IMR-90 (cell line): Measurements from ENCODE around the gene NR0B2. TPM values are rescaled to one million over a fixed set of nuclear protein-coding genes. Genes with fewer than 3 reads are reported as not detected.

Source experiments
- ATAC-seq: fragments of 200-7000 bp; cut with Tn5 transposase; 2 replicates; pipeline ENCODE4 v1.9.1; 2020; ENCODE audit warnings: low read depth, mild to moderate bottlenecking, moderate library complexity
- BruUV-seq: library from RNA; stranded (reverse); fragments of 400-500 nt; replicated peaks from 2 replicates; lab custom pipeline; 2021; lab: Mats Ljungman, UMichigan
- CTCF ChIA-PET: fragments of 300-600 bp; formaldehyde crosslinking; extraction: SDS; loops from one replicate; lab custom pipeline; 2021; ENCODE audit warnings: antibody characterized with exemption; lab: Yijun Ruan, JAX
- POLR2A ChIA-PET: fragments of 300-600 bp; sonication (Branson Sonifier 250); formaldehyde crosslinking; loops from one replicate; lab custom pipeline; 2022; ENCODE audit warnings: antibody characterized with exemption; ENCODE audit not compliant: unreplicated experiment; lab: Charles Lee
- DNase-seq: peaks from one replicate; pipeline ENCODE4 v3.0.0; 2013
- H2AFZ ChIP-seq: replicated peaks from 2 replicates; pipeline ENCODE3; 2013; ENCODE audit warnings: low read length, mild to moderate bottlenecking; ENCODE audit not compliant: poor library complexity
- H2AK5ac ChIP-seq: 2 replicates; pipeline ENCODE4 v1.6.1; 2013; ENCODE audit warnings: low read depth, low read length, inconsistent platforms
- H2AK9ac ChIP-seq: replicated peaks from 2 replicates; pipeline ENCODE3; 2013; ENCODE audit warnings: mild to moderate bottlenecking, low read depth, low read length, moderate library complexity; ENCODE audit not compliant: poor library complexity
- H2BK120ac ChIP-seq: 2 replicates; pipeline ENCODE4 v1.6.1; 2013; ENCODE audit warnings: low read depth, low read length, inconsistent platforms
- H2BK15ac ChIP-seq: 3 replicates; pipeline ENCODE4 v1.6.1; 2013; ENCODE audit warnings: low read depth, low read length, inconsistent platforms
- H2BK20ac ChIP-seq: 2 replicates; pipeline ENCODE4 v1.6.1; 2013; ENCODE audit warnings: low read depth, mild to moderate bottlenecking, inconsistent platforms, low read length, moderate library complexity
- H2BK5ac ChIP-seq: 2 replicates; pipeline ENCODE4 v1.6.1; 2013; ENCODE audit warnings: mild to moderate bottlenecking, low read depth, low read length, inconsistent platforms; ENCODE audit not compliant: poor library complexity, severe bottlenecking
- H3K14ac ChIP-seq: replicated peaks from 2 replicates; pipeline ENCODE4 v1.6.1; 2013; ENCODE audit warnings: low read depth, low read length, inconsistent platforms
- H3K18ac ChIP-seq: 2 replicates; pipeline ENCODE4 v1.6.1; 2013; ENCODE audit warnings: low read depth, low read length, control low read depth
- H3K23ac ChIP-seq: 2 replicates; pipeline ENCODE4 v1.6.1; 2013; ENCODE audit warnings: low read depth, low read length, inconsistent platforms
- H3K27ac ChIP-seq: 2 replicates; pipeline ENCODE4 v1.5.1; 2013; ENCODE audit warnings: mild to moderate bottlenecking, control low read depth, low read length; ENCODE audit not compliant: insufficient read depth
- H3K27me3 ChIP-seq: 2 replicates; pipeline ENCODE4 v1.6.1; 2013; ENCODE audit warnings: low read length; ENCODE audit not compliant: control insufficient read depth, insufficient read depth
- H3K36me3 ChIP-seq: 2 replicates; pipeline ENCODE4 v1.6.1; 2013; ENCODE audit warnings: low read length, mixed read lengths; ENCODE audit not compliant: control insufficient read depth, insufficient read depth
- H3K4ac ChIP-seq: 2 replicates; pipeline ENCODE4 v1.6.1; 2013; ENCODE audit warnings: low read depth, low read length, inconsistent platforms
- H3K4me1 ChIP-seq: 2 replicates; pipeline ENCODE4 v1.6.1; 2013; ENCODE audit warnings: low read length, mixed read lengths; ENCODE audit not compliant: control insufficient read depth, insufficient read depth
- H3K4me2 ChIP-seq: 2 replicates; pipeline ENCODE4 v1.6.1; 2013; ENCODE audit warnings: low read depth, mild to moderate bottlenecking, control low read depth, low read length, moderate library complexity
- H3K4me3 ChIP-seq: 2 replicates; pipeline ENCODE4 v1.5.1; 2013; ENCODE audit warnings: low read depth, mild to moderate bottlenecking, control low read depth, low read length, moderate library complexity; ENCODE audit not compliant: insufficient read depth
- H3K56ac ChIP-seq: 2 replicates; pipeline ENCODE4 v1.6.1; 2013; ENCODE audit warnings: low read length, inconsistent platforms; ENCODE audit not compliant: insufficient read depth; ENCODE audit errors: extremely low read depth
- H3K79me1 ChIP-seq, 2 experiments: 2 replicates each; pipeline ENCODE4 v1.6.1; 2013; ENCODE audit warnings: low read length in 2 of 2, inconsistent platforms in 1 of 2, low read depth in 1 of 2
- H3K9ac ChIP-seq: 2 replicates; pipeline ENCODE4 v1.6.1; 2013; ENCODE audit warnings: low read depth, low read length, control low read depth
- H3K9me1 ChIP-seq: 2 replicates; pipeline ENCODE4 v1.6.1; 2013; ENCODE audit warnings: low read length, inconsistent platforms; ENCODE audit not compliant: insufficient read depth
- H3K9me3 ChIP-seq: 2 replicates; pipeline ENCODE4 v1.6.1; 2013; ENCODE audit warnings: low read length; ENCODE audit not compliant: control insufficient read depth, insufficient read depth
- H4K20me1 ChIP-seq: 2 replicates; pipeline ENCODE4 v1.6.1; 2013; ENCODE audit warnings: low read length, inconsistent platforms; ENCODE audit not compliant: insufficient read depth
- H4K5ac ChIP-seq: 2 replicates; pipeline ENCODE4 v1.6.1; 2013; ENCODE audit warnings: mild to moderate bottlenecking, low read depth, low read length, control low read depth
- H4K8ac ChIP-seq, 2 experiments: 2 replicates each; pipeline ENCODE4 v1.6.1; 2013; ENCODE audit warnings: low read depth in 2 of 2, low read length in 2 of 2, control low read depth in 1 of 2, inconsistent platforms in 1 of 2
- H4K91ac ChIP-seq: 2 replicates; pipeline ENCODE4 v1.6.1; 2013; ENCODE audit warnings: low read depth, low read length, inconsistent platforms; ENCODE audit not compliant: insufficient read depth
- BHLHE40 ChIP-seq: fragments of 150-350 bp; IDR thresholded peaks from 2 replicates; pipeline ENCODE4 v1.6.1; 2016; ENCODE audit warnings: mild to moderate bottlenecking, low read depth, low read length
- CEBPB ChIP-seq: IDR thresholded peaks from 2 replicates; pipeline ENCODE4 v1.6.1; 2012; ENCODE audit warnings: low read depth, low read length, improper control_type of control experiment
- CHD1 ChIP-seq: IDR thresholded peaks from 2 replicates; pipeline ENCODE4 v1.6.1; 2012; ENCODE audit warnings: low read depth, low read length, improper control_type of control experiment
- FOS ChIP-seq: fragments of 150-350 bp; IDR thresholded peaks from 2 replicates; pipeline ENCODE4 v1.6.1; 2016; ENCODE audit warnings: low read depth, low read length
- MAFK ChIP-seq: IDR thresholded peaks from 2 replicates; pipeline ENCODE4 v1.6.1; 2012; ENCODE audit warnings: low read depth, low read length, improper control_type of control experiment
- MAZ ChIP-seq: IDR thresholded peaks from 2 replicates; pipeline ENCODE4 v1.6.1; 2012; ENCODE audit warnings: low read depth, mild to moderate bottlenecking, low read length, improper control_type of control experiment, moderate library complexity, borderline replicate concordance
- MXI1 ChIP-seq: IDR thresholded peaks from 2 replicates; pipeline ENCODE4 v1.6.1; 2012; ENCODE audit warnings: low read depth, mild to moderate bottlenecking, low read length, moderate library complexity, borderline replicate concordance
- NFE2L2 ChIP-seq: fragments of 150-350 bp; IDR thresholded peaks from 2 replicates; pipeline ENCODE4 v1.6.1; 2016; ENCODE audit warnings: low read depth, mild to moderate bottlenecking, low read length
- POLR2A ChIP-seq: IDR thresholded peaks from 2 replicates; pipeline ENCODE4 v1.6.1; 2012; ENCODE audit warnings: mild to moderate bottlenecking, low read depth, low read length
- RAD21 ChIP-seq: IDR thresholded peaks from 2 replicates; pipeline ENCODE4 v1.6.1; 2012; ENCODE audit warnings: low read length, improper control_type of control experiment
- RCOR1 ChIP-seq: IDR thresholded peaks from 2 replicates; pipeline ENCODE4 v1.6.1; 2012; ENCODE audit warnings: mild to moderate bottlenecking, low read length, improper control_type of control experiment; ENCODE audit not compliant: insufficient replicate concordance
- RFX5 ChIP-seq: IDR thresholded peaks from 2 replicates; pipeline ENCODE4 v1.8.0; 2012; ENCODE audit warnings: low read depth, mild to moderate bottlenecking, low read length, moderate library complexity
- SMC3 ChIP-seq: fragments of 150-350 bp; IDR thresholded peaks from 2 replicates; pipeline ENCODE4 v1.6.1; 2016; ENCODE audit warnings: low read depth, mild to moderate bottlenecking, antibody characterized with exemption, low read length, moderate library complexity
- USF2 ChIP-seq: fragments of 150-350 bp; IDR thresholded peaks from 2 replicates; pipeline ENCODE4 v1.6.1; 2017; ENCODE audit warnings: mild to moderate bottlenecking, antibody characterized with exemption, low read length, low read depth
- WGBS, 2 experiments: methylation state at CpG; one replicate each; pipeline versions ENCODE4 v1.1.5 to v1.1.7; 2013; ENCODE audit warnings: missing lambda C conversion rate in 2 of 2; ENCODE audit not compliant: insufficient read length in 1 of 2; ENCODE audit errors: extremely low coverage in 2 of 2; 5-methylcytosine and 5-hydroxymethylcytosine counted together
- dilution Hi-C: fragments of 300-500 bp; cut with HindIII; formaldehyde crosslinking; loops from one replicate; pipeline ENCODE4 v1.14.3; 2018; ENCODE audit warnings: low sequenced_read_pairs; ENCODE audit not compliant: unreplicated experiment
- in situ Hi-C: fragments of 300-500 bp; cut with MboI; formaldehyde crosslinking; loops from 3 replicates; pipeline ENCODE4 v1.14.3; 2019; ENCODE audit warnings: low sequenced_read_pairs, inconsistent platforms, mixed read lengths
- intact Hi-C: fragments of 100-400 bp; cut with micrococcal nuclease; formaldehyde crosslinking; loops from 2 replicates; pipeline ENCODE4 v1.10.0; 2022
- polyA plus RNA-seq, 3 experiments: library from polyadenylated mRNA; depleted of rRNA; stranded (reverse); fragments of >200 nt; gene quantifications; 2 replicates each; pipeline ENCODE4 v1.2.3, GENCODE V29; 2012; ENCODE audit warnings: low replicate concordance in 1 of 3
- total RNA-seq: library from RNA; depleted of rRNA; stranded (reverse); fragments of >200 nt; gene quantifications from 2 replicates; pipeline ENCODE4 v1.2.3, GENCODE V29; 2012
- TF ChIP-seq, protein P1 (sequence below): conservative IDR thresholded peaks from 2 replicates; pipeline ENCODE4 v1.5.1; 2012; ENCODE audit warnings: mild to moderate bottlenecking, low read depth, low read length, improper control_type of control experiment
- TF ChIP-seq, protein P2 (sequence below): fragments of 150-350 bp; IDR thresholded peaks from 2 replicates; pipeline ENCODE4 v1.6.1; 2016; ENCODE audit warnings: low read depth, mild to moderate bottlenecking, low read length, moderate library complexity, borderline replicate concordance

NR0B2 gene
- total and polyA plus RNA-seq, 2 of the 4 experiments (the other 2 are of a cell fraction): not detected

GRCh38 chr1:26874896-26875295, 38.9 kb downstream of the NR0B2 start:
- in situ Hi-C loops: loop anchor here (10.0 kb wide), 1 partner anchor 270 kb away; no protein-coding TSS in a partner anchor
- 76% methylated on average over 2 of the region's 4 CpGs; no CpG with 5 or more reads in 1 of the 2 experiments for WGBS, 2 experiments
- Histone ChIP-seq H3K4me1 (no peaks in the 10 kb centered on the region), H3K79me1 (peaks cover 0 to 13% of the 10 kb centered on the region in 2 experiments; a peak in 3 of 4 replicates), H2BK15ac (no peak overlapping the region), H3K23ac (no peak overlapping the region), H2BK120ac (no peak overlapping the region), H4K91ac (no peak overlapping the region), H2BK5ac (no peak overlapping the region), H4K8ac (no peak overlapping the region), H3K9me1 (no peaks in the 10 kb centered on the region), H3K27ac (no peak overlapping the region), H3K9ac (no peak overlapping the region), H3K4me3 (no peak overlapping the region), H3K4ac (no peak overlapping the region), H4K20me1 (peaks cover 4% of the 10 kb centered on the region; the same call in 1 of the 2 replicates), H3K36me3 (peaks cover 22% of the 10 kb centered on the region), H3K56ac (no peak overlapping the region), H3K14ac (no peak overlapping the region), H2AK9ac (no peak overlapping the region), H3K4me2 (no peak overlapping the region), H3K27me3 (no peaks in the 10 kb centered on the region), H4K5ac (no peak overlapping the region), H3K9me3 (no peaks in the 10 kb centered on the region), H2AFZ (no peak overlapping the region), H2BK20ac (no peak overlapping the region), H3K18ac (no peak overlapping the region), H2AK5ac (no peak overlapping the region)
- POLR2A ChIA-PET: no interaction called here
- ATAC-seq (no peak), DNase-seq (no peak)
- no TSS peak for BruUV-seq
- dilution Hi-C loops: no loop called here
- CTCF ChIA-PET: no interaction called here
- TF ChIP-seq MXI1 (no peak), MAFK (no peak), CEBPB (no peak), FOS (no peak), USF2 (no peak), POLR2A (no peak), SMC3 (no peak), MAZ (no peak), RAD21 (no peak), NFE2L2 (no peak), CHD1 (no peak), RFX5 (no peak), BHLHE40 (no peak), RCOR1 (no peak)
- TF ChIP-seq, protein P1, sequence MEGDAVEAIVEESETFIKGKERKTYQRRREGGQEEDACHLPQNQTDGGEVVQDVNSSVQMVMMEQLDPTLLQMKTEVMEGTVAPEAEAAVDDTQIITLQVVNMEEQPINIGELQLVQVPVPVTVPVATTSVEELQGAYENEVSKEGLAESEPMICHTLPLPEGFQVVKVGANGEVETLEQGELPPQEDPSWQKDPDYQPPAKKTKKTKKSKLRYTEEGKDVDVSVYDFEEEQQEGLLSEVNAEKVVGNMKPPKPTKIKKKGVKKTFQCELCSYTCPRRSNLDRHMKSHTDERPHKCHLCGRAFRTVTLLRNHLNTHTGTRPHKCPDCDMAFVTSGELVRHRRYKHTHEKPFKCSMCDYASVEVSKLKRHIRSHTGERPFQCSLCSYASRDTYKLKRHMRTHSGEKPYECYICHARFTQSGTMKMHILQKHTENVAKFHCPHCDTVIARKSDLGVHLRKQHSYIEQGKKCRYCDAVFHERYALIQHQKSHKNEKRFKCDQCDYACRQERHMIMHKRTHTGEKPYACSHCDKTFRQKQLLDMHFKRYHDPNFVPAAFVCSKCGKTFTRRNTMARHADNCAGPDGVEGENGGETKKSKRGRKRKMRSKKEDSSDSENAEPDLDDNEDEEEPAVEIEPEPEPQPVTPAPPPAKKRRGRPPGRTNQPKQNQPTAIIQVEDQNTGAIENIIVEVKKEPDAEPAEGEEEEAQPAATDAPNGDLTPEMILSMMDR: no peak
- TF ChIP-seq, protein P2, sequence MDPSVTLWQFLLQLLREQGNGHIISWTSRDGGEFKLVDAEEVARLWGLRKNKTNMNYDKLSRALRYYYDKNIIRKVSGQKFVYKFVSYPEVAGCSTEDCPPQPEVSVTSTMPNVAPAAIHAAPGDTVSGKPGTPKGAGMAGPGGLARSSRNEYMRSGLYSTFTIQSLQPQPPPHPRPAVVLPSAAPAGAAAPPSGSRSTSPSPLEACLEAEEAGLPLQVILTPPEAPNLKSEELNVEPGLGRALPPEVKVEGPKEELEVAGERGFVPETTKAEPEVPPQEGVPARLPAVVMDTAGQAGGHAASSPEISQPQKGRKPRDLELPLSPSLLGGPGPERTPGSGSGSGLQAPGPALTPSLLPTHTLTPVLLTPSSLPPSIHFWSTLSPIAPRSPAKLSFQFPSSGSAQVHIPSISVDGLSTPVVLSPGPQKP: no peak
- intact Hi-C loops: no loop called here
